Measurements from ENCODE around the gene RASL10B. TPM values are rescaled to one million over a fixed set of nuclear protein-coding genes. Genes with fewer than 3 reads are reported as not detected.

The RASL10B gene
- total RNA-seq, 1 experiment from 2014 or later = 4.3 TPM

GRCh38 chr17:35713069-35713728 is 18.2 kb upstream of the RASL10B start:
- H3K36me3 ChIP-seq (ENCODE audit: control insufficient read depth, insufficient read depth, low read length) = peaks cover 66% of the 10 kb centered on the region
- POLR2A ChIA-PET = interaction anchor here (0.5 kb wide), 1 partner anchor 113 kb away, joined by 3 read pairs; no protein-coding TSS in a partner anchor
- CTCF ChIA-PET = no interaction called here
- H3K4me1 ChIP-seq (ENCODE audit: control insufficient read depth, insufficient read depth, low read length) = no peaks in the 10 kb centered on the region
- H3K9me3 ChIP-seq (ENCODE audit: control insufficient read depth, insufficient read depth, low read depth, low read length) = no peaks in the 10 kb centered on the region
- no TSS peak for BruUV-seq (replicated peaks)
- peak; percentile 12; the same call in 1 of the 2 replicates for ATAC-seq
- intact Hi-C loops (cut with micrococcal nuclease; ENCODE audit: unreplicated experiment) = no loop called here
- H3K27me3 ChIP-seq (ENCODE audit: control insufficient read depth, insufficient read depth, low read length) = no peaks in the 10 kb centered on the region
- in situ Hi-C loops (cut with HindIII; ENCODE audit: low pct_unique_long_range_greater_than_20kb, low sequenced_read_pairs) = no loop called here
- H3K4me3 ChIP-seq (ENCODE audit: low read depth in 2 of 2, low read length in 2 of 2) = no peak overlapping the region
- H3K27ac ChIP-seq (ENCODE audit: low read length) = no peak overlapping the region
- no peak for DNase-seq (ENCODE audit: low read depth, low spot score)
- 0 out of 2 replicates have a peak, but pooled peaks have one; percentile 19 for TF ChIP-seq POLR2AphosphoS5 (IDR thresholded peaks at IDR 0.05; ENCODE audit: low read depth, low read length)
- TF ChIP-seq, protein P1, sequence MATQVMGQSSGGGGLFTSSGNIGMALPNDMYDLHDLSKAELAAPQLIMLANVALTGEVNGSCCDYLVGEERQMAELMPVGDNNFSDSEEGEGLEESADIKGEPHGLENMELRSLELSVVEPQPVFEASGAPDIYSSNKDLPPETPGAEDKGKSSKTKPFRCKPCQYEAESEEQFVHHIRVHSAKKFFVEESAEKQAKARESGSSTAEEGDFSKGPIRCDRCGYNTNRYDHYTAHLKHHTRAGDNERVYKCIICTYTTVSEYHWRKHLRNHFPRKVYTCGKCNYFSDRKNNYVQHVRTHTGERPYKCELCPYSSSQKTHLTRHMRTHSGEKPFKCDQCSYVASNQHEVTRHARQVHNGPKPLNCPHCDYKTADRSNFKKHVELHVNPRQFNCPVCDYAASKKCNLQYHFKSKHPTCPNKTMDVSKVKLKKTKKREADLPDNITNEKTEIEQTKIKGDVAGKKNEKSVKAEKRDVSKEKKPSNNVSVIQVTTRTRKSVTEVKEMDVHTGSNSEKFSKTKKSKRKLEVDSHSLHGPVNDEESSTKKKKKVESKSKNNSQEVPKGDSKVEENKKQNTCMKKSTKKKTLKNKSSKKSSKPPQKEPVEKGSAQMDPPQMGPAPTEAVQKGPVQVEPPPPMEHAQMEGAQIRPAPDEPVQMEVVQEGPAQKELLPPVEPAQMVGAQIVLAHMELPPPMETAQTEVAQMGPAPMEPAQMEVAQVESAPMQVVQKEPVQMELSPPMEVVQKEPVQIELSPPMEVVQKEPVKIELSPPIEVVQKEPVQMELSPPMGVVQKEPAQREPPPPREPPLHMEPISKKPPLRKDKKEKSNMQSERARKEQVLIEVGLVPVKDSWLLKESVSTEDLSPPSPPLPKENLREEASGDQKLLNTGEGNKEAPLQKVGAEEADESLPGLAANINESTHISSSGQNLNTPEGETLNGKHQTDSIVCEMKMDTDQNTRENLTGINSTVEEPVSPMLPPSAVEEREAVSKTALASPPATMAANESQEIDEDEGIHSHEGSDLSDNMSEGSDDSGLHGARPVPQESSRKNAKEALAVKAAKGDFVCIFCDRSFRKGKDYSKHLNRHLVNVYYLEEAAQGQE (IDR thresholded peaks at IDR 0.05; ENCODE audit: insufficient read depth in 1 of 2, low read depth in 2 of 2, low read length in 1 of 2) = no peak

GRCh38 chr17:35714988-35715387 is 16.5 kb upstream of the RASL10B start:
- Histone ChIP-seq H3K36me3 (ENCODE audit: control insufficient read depth, insufficient read depth, low read length) (peaks cover 65% of the 10 kb centered on the region), H3K27me3 (ENCODE audit: control insufficient read depth, insufficient read depth, low read length) (no peaks in the 10 kb centered on the region), H3K27ac (ENCODE audit: low read length) (no peak overlapping the region), H3K4me3 (ENCODE audit: low read depth in 2 of 2, low read length in 2 of 2) (no peak overlapping the region), H3K9me3 (ENCODE audit: control insufficient read depth, insufficient read depth, low read depth, low read length) (no peaks in the 10 kb centered on the region), H3K4me1 (ENCODE audit: control insufficient read depth, insufficient read depth, low read length) (no peaks in the 10 kb centered on the region)
- CTCF ChIA-PET = no interaction called here
- TF ChIP-seq, protein P2, sequence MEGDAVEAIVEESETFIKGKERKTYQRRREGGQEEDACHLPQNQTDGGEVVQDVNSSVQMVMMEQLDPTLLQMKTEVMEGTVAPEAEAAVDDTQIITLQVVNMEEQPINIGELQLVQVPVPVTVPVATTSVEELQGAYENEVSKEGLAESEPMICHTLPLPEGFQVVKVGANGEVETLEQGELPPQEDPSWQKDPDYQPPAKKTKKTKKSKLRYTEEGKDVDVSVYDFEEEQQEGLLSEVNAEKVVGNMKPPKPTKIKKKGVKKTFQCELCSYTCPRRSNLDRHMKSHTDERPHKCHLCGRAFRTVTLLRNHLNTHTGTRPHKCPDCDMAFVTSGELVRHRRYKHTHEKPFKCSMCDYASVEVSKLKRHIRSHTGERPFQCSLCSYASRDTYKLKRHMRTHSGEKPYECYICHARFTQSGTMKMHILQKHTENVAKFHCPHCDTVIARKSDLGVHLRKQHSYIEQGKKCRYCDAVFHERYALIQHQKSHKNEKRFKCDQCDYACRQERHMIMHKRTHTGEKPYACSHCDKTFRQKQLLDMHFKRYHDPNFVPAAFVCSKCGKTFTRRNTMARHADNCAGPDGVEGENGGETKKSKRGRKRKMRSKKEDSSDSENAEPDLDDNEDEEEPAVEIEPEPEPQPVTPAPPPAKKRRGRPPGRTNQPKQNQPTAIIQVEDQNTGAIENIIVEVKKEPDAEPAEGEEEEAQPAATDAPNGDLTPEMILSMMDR (IDR thresholded peaks at IDR 0.05) = no peak
- TF ChIP-seq SIN3A (IDR thresholded peaks at IDR 0.05; ENCODE audit: borderline replicate concordance, insufficient read depth, low read depth, low read length) (no peak), TCF7L2 (IDR thresholded peaks at IDR 0.05; ENCODE audit: low read depth, low read length) (no peak), POLR2AphosphoS5 (IDR thresholded peaks at IDR 0.05; ENCODE audit: low read depth, low read length) (no peak)
- TF ChIP-seq, protein P1 (IDR thresholded peaks at IDR 0.05; ENCODE audit: insufficient read depth in 1 of 2, low read depth in 2 of 2, low read length in 1 of 2) = no peak
- intact Hi-C loops (cut with micrococcal nuclease; ENCODE audit: unreplicated experiment) = no loop called here
- POLR2A ChIA-PET = no interaction called here
- in situ Hi-C loops (cut with HindIII; ENCODE audit: low pct_unique_long_range_greater_than_20kb, low sequenced_read_pairs) = no loop called here
- ATAC-seq = no peak
- TSS peak; percentile 34 for BruUV-seq (replicated peaks)
- DNase-seq (ENCODE audit: low read depth, low spot score) = no peak

Data from Panc1 (cell line).